Keratinocyte (primary cell): ENCODE measurements around the gene SLC39A13. TPM values are rescaled to one million over a fixed set of nuclear protein-coding genes. Genes with fewer than 3 reads are reported as not detected.

Source experiments
- DNase-seq: peaks from one replicate; pipeline ENCODE4 v3.0.0-alpha.2; 2011; ENCODE audit warnings: low read depth, missing footprints, low spot score
- FAIRE-seq: peaks from 2 replicates; lab custom pipeline; 2011; peaks lifted over from hg19 to GRCh38; lab: Jason Lieb, UNC
- H2AFZ ChIP-seq: 2 replicates; pipeline ENCODE4 v1.6.0; 2012; ENCODE audit warnings: low read length, control low read depth, inconsistent platforms; ENCODE audit not compliant: control insufficient read depth
- H3K27ac ChIP-seq: 2 replicates; pipeline ENCODE4 v1.5.1; 2011; ENCODE audit warnings: low read length; ENCODE audit not compliant: control insufficient read depth, insufficient read depth
- H3K27me3 ChIP-seq: 3 replicates; pipeline ENCODE4 v1.6.0; 2011; ENCODE audit warnings: low read length; ENCODE audit not compliant: control insufficient read depth, insufficient read depth; ENCODE audit errors: extremely low read depth
- H3K36me3 ChIP-seq, 2 experiments: 2 replicates in 1 of 2; 3 replicates in 1 of 2; pipeline ENCODE4 v1.5.1; 2011; ENCODE audit warnings: low read length in 2 of 2, mild to moderate bottlenecking in 1 of 2; ENCODE audit not compliant: control insufficient read depth in 2 of 2, insufficient read depth in 2 of 2; ENCODE audit errors: extremely low read depth in 1 of 2
- H3K4me1 ChIP-seq: 3 replicates; pipeline ENCODE4 v1.5.1; 2011; ENCODE audit warnings: low read length; ENCODE audit not compliant: control insufficient read depth, insufficient read depth; ENCODE audit errors: extremely low read depth
- H3K4me2 ChIP-seq: 3 replicates; pipeline ENCODE4 v1.6.0; 2011; ENCODE audit warnings: low read depth, low read length; ENCODE audit not compliant: control insufficient read depth, insufficient read depth; ENCODE audit errors: extremely low read depth
- H3K4me3 ChIP-seq, 3 experiments: fragments of 200-600 bp in 1 of 3; sonication (generic) in 1 of 3; 2 replicates in 2 of 3; 3 replicates in 1 of 3; pipeline ENCODE4 v1.5.1; 2011 to 2016; ENCODE audit warnings: low read length in 3 of 3, mild to moderate bottlenecking in 3 of 3, control low read depth in 2 of 3, inconsistent platforms in 1 of 3, low read depth in 1 of 3, mixed read lengths in 1 of 3, mixed run types in 1 of 3, moderate library complexity in 1 of 3; ENCODE audit not compliant: control insufficient read depth in 2 of 3, insufficient read depth in 2 of 3; ENCODE audit errors: extremely low read depth in 1 of 3
- H3K79me2 ChIP-seq: 2 replicates; pipeline ENCODE4 v1.6.0; 2012; ENCODE audit warnings: low read length; ENCODE audit not compliant: control insufficient read depth, insufficient read depth
- H3K9ac ChIP-seq: 3 replicates; pipeline ENCODE4 v1.6.0; 2011; ENCODE audit warnings: low read length; ENCODE audit not compliant: control insufficient read depth, insufficient read depth; ENCODE audit errors: extremely low read depth
- H3K9me1 ChIP-seq: 3 replicates; pipeline ENCODE4 v1.6.0; 2011; ENCODE audit warnings: low read length; ENCODE audit not compliant: control insufficient read depth, insufficient read depth; ENCODE audit errors: extremely low read depth
- H3K9me3 ChIP-seq: 2 replicates; pipeline ENCODE4 v1.5.1; 2012; ENCODE audit warnings: low read depth, low read length; ENCODE audit not compliant: control insufficient read depth
- H4K20me1 ChIP-seq: 3 replicates; pipeline ENCODE4 v1.6.0; 2011; ENCODE audit warnings: low read length; ENCODE audit not compliant: control insufficient read depth, insufficient read depth; ENCODE audit errors: extremely low read depth
- CTCF ChIP-seq, 3 experiments: IDR thresholded peaks in 1 of 3; conservative IDR thresholded peaks in 1 of 3; optimal IDR thresholded peaks in 1 of 3; 2 replicates in 2 of 3; 3 replicates in 1 of 3; pipeline versions ENCODE3 to v1.5.1; 2011; ENCODE audit warnings: low read length in 3 of 3, mild to moderate bottlenecking in 3 of 3, moderate library complexity in 2 of 3, control low read depth in 1 of 3, inconsistent platforms in 1 of 3; ENCODE audit not compliant: insufficient read depth in 2 of 3; ENCODE audit errors: extremely low read depth in 1 of 3
- EZH2 ChIP-seq: IDR thresholded peaks from one replicate; pipeline ENCODE4 v1.6.1; 2012; ENCODE audit warnings: inconsistent platforms, mild to moderate bottlenecking, low read length, moderate library complexity
- dilution Hi-C: fragments of 300-500 bp; cut with MboI; formaldehyde crosslinking; loops from one replicate; pipeline ENCODE4 v1.7.0; 2020; ENCODE audit warnings: low sequenced_read_pairs; ENCODE audit not compliant: extremely low pct_ligation_motif_present
- polyA plus RNA-seq, 5 experiments: library from polyadenylated mRNA; depleted of rRNA in 3 of 5; stranded (reverse) in 3 of 5; stranded (forward) in 1 of 5; unstranded in 1 of 5; fragments of >200 nt; gene quantifications; 1 replicate in 1 of 5; 2 replicates in 3 of 5; 3 replicates in 1 of 5; pipeline versions ENCODE4 v1.2.1 to v1.2.3, GENCODE V29; 2011 to 2012; ENCODE audit warnings: missing spikeins in 2 of 5, low read depth in 1 of 5, low replicate concordance in 1 of 5

SLC39A13 gene
- polyA plus RNA-seq, 1 donor (not counting 4 experiments of a cell fraction or from before 2014, with no cell fraction given) = 35.3 TPM

GRCh38 chr11:47410370-47411264 is 2.2 kb downstream of the SLC39A13 start:
- no peak overlapping the region for H3K27ac ChIP-seq

GRCh38 chr11:47411884-47412746 is 3.7 kb downstream of the SLC39A13 start:
- H3K36me3 ChIP-seq = peaks cover 21 to 37% of the 10 kb centered on the region in 2 experiments
- no peak overlapping the region for H3K9ac ChIP-seq
- no peaks in the 10 kb centered on the region for H3K9me1 ChIP-seq
- no peak overlapping the region for H3K27ac ChIP-seq
- DNase-seq (no peak), FAIRE-seq (no peak)
- dilution Hi-C loops = no loop called here
- TF ChIP-seq CTCF (optimal IDR thresholded peaks at IDR 0.05 in 1 of 3, IDR thresholded peaks at IDR 0.05 in 1 of 3, conservative IDR thresholded peaks at IDR 0.05 in 1 of 3; ENCODE audit: extremely low read depth in 1 of 3, insufficient read depth in 2 of 3, low read length in 3 of 3) = peak in 2 of 3 experiments; percentile 58 to 92
- no peak for TF ChIP-seq EZH2
- no peak overlapping the region for H2AFZ ChIP-seq
- H3K4me3 ChIP-seq = no peak overlapping the region
- no peaks in the 10 kb centered on the region for H3K27me3 ChIP-seq
- H3K4me2 ChIP-seq = no peak overlapping the region
- peaks cover 29% of the 10 kb centered on the region for H3K79me2 ChIP-seq
- peaks cover 7% of the 10 kb centered on the region for H4K20me1 ChIP-seq
- no peaks in the 10 kb centered on the region for H3K9me3 ChIP-seq
- peaks cover 40% of the 10 kb centered on the region for H3K4me1 ChIP-seq

More at GRCh38 chr11:47410370-47411264, 2.2 kb downstream of the SLC39A13 start:
- Histone ChIP-seq H3K79me2 (peaks cover 29% of the 10 kb centered on the region), H3K4me1 (peaks cover 31% of the 10 kb centered on the region), H3K9ac (peak overlapping the region; percentile 99), H3K36me3 (peaks cover 19 to 30% of the 10 kb centered on the region in 2 experiments), H3K4me3 (peak overlapping the region; percentile 72 to 98 (median 96)), H3K9me1 (no peaks in the 10 kb centered on the region), H3K27me3 (no peaks in the 10 kb centered on the region), H2AFZ (no peak overlapping the region), H4K20me1 (peaks cover 4% of the 10 kb centered on the region), H3K9me3 (no peaks in the 10 kb centered on the region), H3K4me2 (peak overlapping the region; percentile 95)
- dilution Hi-C loops = no loop called here
- no peak for DNase-seq
- no peak for FAIRE-seq
- no peak for TF ChIP-seq EZH2
- no peak for TF ChIP-seq CTCF (optimal IDR thresholded peaks at IDR 0.05 in 1 of 3, IDR thresholded peaks at IDR 0.05 in 1 of 3, conservative IDR thresholded peaks at IDR 0.05 in 1 of 3; ENCODE audit: extremely low read depth in 1 of 3, insufficient read depth in 2 of 3, low read length in 3 of 3)
